Choroid plexus epithelial cell (primary cell): ENCODE data around the gene PCBP3.
A peak's percentile ranks its signal among the peaks of the same experiment; 100 is the strongest.

Experiments
- DNase-seq: peaks from one replicate; pipeline ENCODE4 v3.0.0-alpha.2; 2010; ENCODE audit warnings: low read depth
- H3K4me3 ChIP-seq: 2 replicates; pipeline ENCODE4 v1.5.1; 2011; ENCODE audit warnings: low read depth, mild to moderate bottlenecking, control low read depth, low read length, moderate library complexity
- TF ChIP-seq, protein P1 (sequence below): conservative IDR thresholded peaks from 2 replicates; pipeline ENCODE4 v1.5.1; 2011; ENCODE audit warnings: low read depth, mild to moderate bottlenecking, control low read depth, inconsistent platforms, low read length, moderate library complexity

The PCBP3 gene

DNA sequence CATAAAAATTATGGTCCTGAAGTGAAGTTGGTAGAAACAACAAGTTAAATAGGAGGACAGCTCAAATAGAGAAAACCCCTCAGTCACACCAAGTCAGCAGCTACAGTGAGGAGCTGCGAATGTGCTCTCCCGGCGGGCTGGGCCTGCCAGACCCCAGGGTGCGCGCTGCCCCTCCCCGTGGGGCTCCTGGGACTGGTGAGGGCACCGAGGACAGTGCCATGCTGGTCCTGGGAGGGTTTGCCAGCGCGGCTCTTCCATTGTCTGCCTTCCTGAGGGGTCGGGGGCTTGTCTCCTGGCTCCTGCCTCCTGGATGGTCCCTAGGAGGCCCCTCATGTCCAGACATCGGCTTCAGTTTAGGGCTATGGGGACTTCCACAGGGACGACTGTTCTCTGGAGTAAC is 121.8 kb downstream of the PCBP3 start:
- no peak overlapping the region for H3K4me3 ChIP-seq
- no peak for DNase-seq
- TF ChIP-seq, protein P1, sequence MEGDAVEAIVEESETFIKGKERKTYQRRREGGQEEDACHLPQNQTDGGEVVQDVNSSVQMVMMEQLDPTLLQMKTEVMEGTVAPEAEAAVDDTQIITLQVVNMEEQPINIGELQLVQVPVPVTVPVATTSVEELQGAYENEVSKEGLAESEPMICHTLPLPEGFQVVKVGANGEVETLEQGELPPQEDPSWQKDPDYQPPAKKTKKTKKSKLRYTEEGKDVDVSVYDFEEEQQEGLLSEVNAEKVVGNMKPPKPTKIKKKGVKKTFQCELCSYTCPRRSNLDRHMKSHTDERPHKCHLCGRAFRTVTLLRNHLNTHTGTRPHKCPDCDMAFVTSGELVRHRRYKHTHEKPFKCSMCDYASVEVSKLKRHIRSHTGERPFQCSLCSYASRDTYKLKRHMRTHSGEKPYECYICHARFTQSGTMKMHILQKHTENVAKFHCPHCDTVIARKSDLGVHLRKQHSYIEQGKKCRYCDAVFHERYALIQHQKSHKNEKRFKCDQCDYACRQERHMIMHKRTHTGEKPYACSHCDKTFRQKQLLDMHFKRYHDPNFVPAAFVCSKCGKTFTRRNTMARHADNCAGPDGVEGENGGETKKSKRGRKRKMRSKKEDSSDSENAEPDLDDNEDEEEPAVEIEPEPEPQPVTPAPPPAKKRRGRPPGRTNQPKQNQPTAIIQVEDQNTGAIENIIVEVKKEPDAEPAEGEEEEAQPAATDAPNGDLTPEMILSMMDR = no peak

DNA sequence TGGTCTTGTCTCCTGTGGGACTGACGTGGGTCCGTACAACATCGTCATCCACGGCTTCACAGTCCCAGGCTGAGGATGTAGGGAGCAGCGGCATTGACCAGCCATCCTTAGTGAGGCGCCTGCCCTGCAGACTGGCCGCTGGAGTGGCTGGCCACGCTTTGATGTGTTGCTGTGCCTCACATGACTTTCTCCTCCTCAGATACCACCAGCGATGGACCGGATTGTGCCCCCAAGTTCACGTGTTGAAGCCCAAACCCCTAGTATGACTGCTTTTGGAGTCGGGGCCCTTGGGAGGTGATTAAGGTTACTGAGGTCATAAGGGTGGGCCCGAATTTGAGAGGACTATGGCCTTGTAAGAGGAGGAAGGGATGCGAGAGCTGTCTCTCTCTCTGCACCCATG is 122.5 kb downstream of the PCBP3 start:
- TF ChIP-seq, protein P1 = no peak
- no peak overlapping the region for H3K4me3 ChIP-seq
- no peak for DNase-seq

DNA sequence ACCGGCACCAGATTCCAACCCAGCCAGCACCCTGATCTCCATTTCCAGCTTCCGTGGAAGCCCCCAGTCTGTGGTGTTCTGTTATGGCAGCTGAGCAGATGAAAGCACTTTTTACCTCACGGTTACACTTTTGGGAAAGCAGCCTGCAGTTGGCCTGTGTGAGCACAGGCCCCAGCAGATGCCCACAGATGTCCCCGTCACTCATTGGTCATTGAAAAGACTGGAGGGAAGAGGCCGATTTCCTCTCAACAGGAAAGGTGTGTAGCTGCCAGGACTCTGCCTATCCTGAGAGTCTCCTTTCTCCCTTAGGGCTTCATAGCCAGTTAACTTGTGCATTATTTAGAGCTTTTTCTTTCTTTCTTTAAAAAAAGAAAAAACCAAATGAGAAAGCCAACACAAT is 123.0 kb downstream of the PCBP3 start:
- no peak for DNase-seq
- no peak overlapping the region for H3K4me3 ChIP-seq
- TF ChIP-seq, protein P1 = no peak

DNA sequence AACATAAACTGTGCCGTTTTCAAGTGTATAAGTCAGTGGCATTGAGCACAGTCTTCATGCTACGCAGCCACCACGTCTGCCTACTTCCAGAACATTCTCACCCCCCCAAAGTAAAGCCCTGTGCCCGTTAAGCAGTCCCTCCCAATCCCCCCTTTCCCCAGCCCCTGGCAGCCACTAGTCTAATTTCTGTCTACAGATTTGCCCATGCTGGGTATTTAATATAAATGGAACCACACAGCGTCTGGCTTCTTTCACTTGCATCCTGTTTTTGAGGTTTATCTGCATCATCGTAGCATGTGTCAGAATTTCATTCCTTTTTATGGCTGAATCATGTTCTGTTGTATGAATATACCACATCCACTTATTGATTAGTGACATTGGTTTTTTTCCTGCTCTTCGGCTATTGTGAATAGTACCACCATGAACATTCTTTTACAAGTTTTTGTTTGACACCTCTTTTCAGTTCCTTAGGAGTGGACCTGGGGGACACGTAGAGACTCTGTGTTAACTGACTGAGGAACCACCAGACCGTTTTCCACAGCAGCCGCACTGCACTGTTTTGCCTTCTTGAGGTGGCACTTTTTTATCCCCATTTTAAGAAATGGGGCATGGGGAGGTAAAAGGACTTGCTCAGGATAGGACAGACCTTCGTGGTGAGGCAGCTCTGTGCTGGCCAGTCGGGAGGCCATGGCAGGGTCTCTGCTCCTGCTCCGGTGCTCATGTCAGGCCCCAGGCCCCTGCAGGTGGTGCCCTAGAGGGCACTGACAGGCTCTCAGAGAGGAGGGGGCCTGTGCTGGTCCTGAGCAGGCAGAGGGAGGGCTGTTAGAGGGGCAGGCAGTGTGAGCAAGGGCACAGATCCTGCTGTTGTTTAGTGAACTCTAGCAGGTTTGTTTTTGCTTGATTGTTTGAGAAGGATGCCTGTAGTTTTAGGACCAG is 123.8 kb downstream of the PCBP3 start:
- DNase-seq = peak; percentile 30
- TF ChIP-seq, protein P1 = no peak
- H3K4me3 ChIP-seq = no peak overlapping the region

DNA sequence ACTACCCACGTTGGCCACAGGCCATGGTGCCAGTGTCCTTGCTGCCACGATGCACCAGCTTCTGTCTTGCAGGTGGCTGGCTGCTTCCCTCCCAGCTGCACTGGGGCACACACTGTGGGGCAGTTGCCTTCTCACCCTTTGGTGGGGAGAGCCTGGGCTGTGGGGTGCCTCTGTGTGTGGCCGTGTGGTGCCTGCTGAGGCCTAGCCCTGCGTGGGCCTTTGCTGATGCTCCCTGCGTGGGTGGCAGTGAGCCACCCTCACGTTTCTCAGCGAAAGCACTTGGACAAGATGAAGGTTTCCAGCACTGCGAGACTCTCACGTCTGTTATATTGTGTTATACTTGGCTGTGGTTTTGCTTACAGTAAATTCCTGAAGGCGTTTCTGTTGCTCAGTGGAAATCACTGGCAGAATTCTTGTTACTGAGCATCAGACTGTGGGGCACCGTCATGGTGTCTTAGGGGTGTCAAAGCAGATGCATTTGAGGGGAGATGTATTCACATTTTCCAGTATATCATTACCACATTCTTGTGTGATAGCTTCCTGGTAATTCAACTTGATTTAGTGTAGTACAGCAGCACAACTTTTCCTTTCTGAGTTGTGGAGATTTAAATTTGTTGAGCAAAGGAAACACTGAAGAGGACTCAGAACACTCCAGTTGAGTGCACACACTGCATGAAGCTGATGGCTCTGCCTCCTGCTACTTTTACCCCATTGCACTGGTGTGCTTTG is 124.7 kb downstream of the PCBP3 start:
- H3K4me3 ChIP-seq = no peak overlapping the region
- TF ChIP-seq, protein P1 = no peak
- DNase-seq = peak; percentile 63

DNA sequence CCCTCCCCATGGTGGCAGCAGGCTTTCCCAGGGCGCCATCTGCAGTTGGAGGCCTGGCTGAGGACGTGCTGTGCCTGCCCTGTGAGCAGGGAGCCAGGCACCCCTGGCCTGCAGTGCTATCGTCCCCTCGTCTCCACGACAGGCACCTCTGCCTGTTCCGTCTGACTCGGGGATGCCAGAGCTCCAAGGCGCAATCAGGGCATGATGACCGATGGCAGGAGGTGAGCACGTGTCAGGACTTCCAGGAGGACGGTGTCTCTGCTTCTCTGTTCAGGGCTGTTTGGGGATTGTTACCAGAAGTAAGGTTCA is 125.2 kb downstream of the PCBP3 start:
- no peak for DNase-seq
- TF ChIP-seq, protein P1 = peak; percentile 19
- no peak overlapping the region for H3K4me3 ChIP-seq
